GM13976 (cell line): ENCODE results near the gene TESPA1.

ENCODE experiments used
- DNase-seq: peaks from one replicate; pipeline ENCODE4 v3.0.0; 2012; ENCODE audit warnings: low spot score
- CTCF ChIP-seq: IDR thresholded peaks from 2 replicates; pipeline ENCODE4 v1.5.1; 2012; ENCODE audit warnings: borderline replicate concordance, mild to moderate bottlenecking; ENCODE audit not compliant: insufficient read depth; ENCODE audit errors: extremely low read depth, missing control alignments, control extremely low read depth
- in situ Hi-C: fragments of 300-500 bp; cut with MboI; formaldehyde crosslinking; loops from one replicate; pipeline ENCODE4 v1.12.0; 2022; ENCODE audit warnings: low sequenced_read_pairs, mixed read lengths, inconsistent platforms; ENCODE audit not compliant: unreplicated experiment

TESPA1 gene

GRCh38 chr12:54983536-54984101 lies 943 bp downstream of the TESPA1 start:
- DNase-seq: no peak
- in situ Hi-C loops: no loop called here
- no peak for TF ChIP-seq CTCF

- in situ Hi-C loops: no loop called here
- TF ChIP-seq CTCF: no peak
- DNase-seq: peak; percentile 35
Observed at GRCh38 chr12:54981796-54982195, 2.8 kb downstream of the TESPA1 start.

- DNase-seq: no peak
- in situ Hi-C loops: no loop called here
- no peak for TF ChIP-seq CTCF
Observed at GRCh38 chr12:54980341-54980740, 4.2 kb downstream of the TESPA1 start.

DNA sequence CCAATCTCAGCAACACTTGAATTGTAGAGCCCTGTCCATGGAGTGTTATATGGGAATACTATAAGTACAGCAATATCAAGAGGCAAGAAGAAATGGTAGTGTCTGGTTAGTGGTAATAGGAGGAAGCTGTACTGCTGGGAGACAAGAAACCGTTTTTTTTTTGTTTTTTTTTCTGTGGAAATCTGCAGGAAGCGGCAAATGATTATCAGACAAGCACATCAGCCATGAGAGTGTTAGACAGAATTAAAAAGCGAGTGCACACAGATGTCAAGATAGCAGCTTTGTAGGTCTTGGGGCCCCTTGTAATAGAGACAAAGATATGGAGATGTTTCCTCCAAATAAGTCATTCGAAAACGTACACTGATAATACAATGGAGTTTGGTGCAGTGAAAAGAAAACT lies 6.7 kb downstream of the TESPA1 start:
- in situ Hi-C loops: no loop called here
- DNase-seq: no peak
- no peak for TF ChIP-seq CTCF

DNA sequence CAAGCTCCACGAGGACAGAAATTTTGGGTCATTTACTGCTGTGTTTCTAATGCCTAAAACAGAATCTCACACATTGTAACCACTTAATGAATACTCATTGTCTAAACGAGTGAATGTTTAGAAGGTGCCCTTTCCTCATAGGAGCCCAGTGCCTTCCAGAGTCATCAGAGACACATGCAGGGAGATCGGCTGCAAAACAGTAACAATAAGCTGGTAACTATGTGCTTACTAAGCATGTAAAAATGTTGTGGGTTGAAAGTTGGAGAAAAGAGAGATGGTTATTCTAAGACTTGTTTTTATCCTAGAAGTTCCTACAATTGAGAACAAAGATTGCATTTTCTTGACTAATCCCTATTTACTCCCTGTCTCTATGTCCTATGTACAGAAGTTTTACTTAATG lies 7.4 kb downstream of the TESPA1 start:
- in situ Hi-C loops: no loop called here
- TF ChIP-seq CTCF: no peak
- no peak for DNase-seq

GRCh38 chr12:54975875-54976274 lies 8.7 kb downstream of the TESPA1 start:
- in situ Hi-C loops: no loop called here
- no peak for DNase-seq
- no peak for TF ChIP-seq CTCF

- TF ChIP-seq CTCF: no peak
- DNase-seq: no peak
- in situ Hi-C loops: no loop called here
Observed at GRCh38 chr12:54975272-54975671, 9.3 kb downstream of the TESPA1 start.
